Mammary epithelial cell (primary cell): ENCODE measurements around the gene GALNT5.

ENCODE experiments used
- EZH2 ChIP-seq: IDR thresholded peaks from 2 replicates; pipeline ENCODE4 v1.6.1; 2012; ENCODE audit warnings: low read length, inconsistent platforms, borderline replicate concordance
- TF ChIP-seq, protein P1 (sequence below), 2 donors: IDR thresholded peaks in 1 of 2; conservative IDR thresholded peaks in 1 of 2; 2 replicates each; pipeline ENCODE4 v1.5.1; 2011 to 2012; ENCODE audit warnings: inconsistent platforms in 2 of 2, low read length in 2 of 2, mild to moderate bottlenecking in 2 of 2, control low read depth in 1 of 2, low read depth in 1 of 2; ENCODE audit not compliant: insufficient read depth in 1 of 2; ENCODE audit errors: extremely low read depth in 1 of 2

DNA sequence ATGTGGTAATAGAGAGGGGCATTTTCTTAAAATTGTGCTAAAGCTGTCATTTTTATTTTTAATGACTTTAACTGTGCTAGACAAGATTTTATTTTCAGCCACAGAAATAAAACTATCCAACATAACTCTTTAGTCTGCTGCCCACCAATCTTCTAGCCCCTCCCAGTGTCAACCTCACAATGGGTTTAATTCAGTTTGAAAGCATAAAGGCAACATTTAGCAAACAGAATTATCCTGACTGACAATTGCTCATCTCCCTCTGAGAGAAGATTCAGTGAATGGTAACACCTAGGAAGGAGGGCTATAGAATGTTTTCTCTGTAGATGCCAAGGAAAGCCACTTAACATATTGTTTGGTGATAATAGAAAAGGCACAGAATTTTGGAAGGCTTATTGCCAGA, 62.9 kb downstream of the GALNT5 start:
- TF ChIP-seq, protein P1, sequence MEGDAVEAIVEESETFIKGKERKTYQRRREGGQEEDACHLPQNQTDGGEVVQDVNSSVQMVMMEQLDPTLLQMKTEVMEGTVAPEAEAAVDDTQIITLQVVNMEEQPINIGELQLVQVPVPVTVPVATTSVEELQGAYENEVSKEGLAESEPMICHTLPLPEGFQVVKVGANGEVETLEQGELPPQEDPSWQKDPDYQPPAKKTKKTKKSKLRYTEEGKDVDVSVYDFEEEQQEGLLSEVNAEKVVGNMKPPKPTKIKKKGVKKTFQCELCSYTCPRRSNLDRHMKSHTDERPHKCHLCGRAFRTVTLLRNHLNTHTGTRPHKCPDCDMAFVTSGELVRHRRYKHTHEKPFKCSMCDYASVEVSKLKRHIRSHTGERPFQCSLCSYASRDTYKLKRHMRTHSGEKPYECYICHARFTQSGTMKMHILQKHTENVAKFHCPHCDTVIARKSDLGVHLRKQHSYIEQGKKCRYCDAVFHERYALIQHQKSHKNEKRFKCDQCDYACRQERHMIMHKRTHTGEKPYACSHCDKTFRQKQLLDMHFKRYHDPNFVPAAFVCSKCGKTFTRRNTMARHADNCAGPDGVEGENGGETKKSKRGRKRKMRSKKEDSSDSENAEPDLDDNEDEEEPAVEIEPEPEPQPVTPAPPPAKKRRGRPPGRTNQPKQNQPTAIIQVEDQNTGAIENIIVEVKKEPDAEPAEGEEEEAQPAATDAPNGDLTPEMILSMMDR (conservative IDR thresholded peaks at IDR 0.05 in 1 of 2, IDR thresholded peaks at IDR 0.05 in 1 of 2; ENCODE audit: extremely low read depth in 1 of 2, insufficient read depth in 1 of 2, low read depth in 1 of 2, low read length in 2 of 2), result no peak
- no peak for TF ChIP-seq EZH2
